Neuronal stem cell (in vitro differentiated cells): ENCODE measurements around the gene SNX7.
A peak's percentile ranks its signal among the peaks of the same experiment; 100 is the strongest.

ENCODE experiments used
- DNase-seq: peaks from one replicate; pipeline ENCODE4 v3.0.0-alpha.2; 2013; ENCODE audit warnings: low spot score
- H2AFZ ChIP-seq: one replicate; pipeline ENCODE4 v1.6.1; 2013; ENCODE audit warnings: mild to moderate bottlenecking, low read length, inconsistent platforms
- H2AK5ac ChIP-seq: 2 replicates; pipeline ENCODE4 v1.6.1; 2013; ENCODE audit warnings: low read depth, mild to moderate bottlenecking, inconsistent platforms, low read length, moderate library complexity, mixed read lengths
- H2BK120ac ChIP-seq: 2 replicates; pipeline ENCODE4 v1.6.1; 2013; ENCODE audit warnings: low read depth, mild to moderate bottlenecking, inconsistent platforms, low read length, moderate library complexity, mixed read lengths
- H2BK12ac ChIP-seq: one replicate; pipeline ENCODE4 v1.6.1; 2013; ENCODE audit warnings: low read length, inconsistent platforms
- H2BK15ac ChIP-seq: 2 replicates; pipeline ENCODE4 v1.6.1; 2013; ENCODE audit warnings: mild to moderate bottlenecking, low read length, inconsistent platforms, mixed read lengths
- H2BK5ac ChIP-seq: one replicate; pipeline ENCODE4 v1.6.1; 2013; ENCODE audit warnings: inconsistent platforms, mild to moderate bottlenecking, low read length, moderate library complexity
- H3K14ac ChIP-seq: one replicate; pipeline ENCODE4 v1.6.1; 2013; ENCODE audit warnings: low read length, inconsistent platforms
- H3K18ac ChIP-seq: 2 replicates; pipeline ENCODE4 v1.6.1; 2013; ENCODE audit warnings: low read length, inconsistent platforms
- H3K23ac ChIP-seq: 2 replicates; pipeline ENCODE4 v1.6.1; 2013; ENCODE audit warnings: low read depth, mild to moderate bottlenecking, mixed read lengths, low read length, inconsistent platforms; ENCODE audit not compliant: poor library complexity
- H3K27ac ChIP-seq: replicated peaks from 3 replicates; pipeline ENCODE4 v1.5.1; 2013; ENCODE audit warnings: low read length, inconsistent platforms
- H3K27me3 ChIP-seq, 3 experiments: 2 replicates each; pipeline ENCODE4 v1.6.1; 2013; ENCODE audit warnings: low read length in 3 of 3, mild to moderate bottlenecking in 2 of 3, inconsistent platforms in 1 of 3, low read depth in 1 of 3, mixed read lengths in 1 of 3, moderate library complexity in 1 of 3; ENCODE audit not compliant: control insufficient read depth in 3 of 3, insufficient read depth in 3 of 3
- H3K36me3 ChIP-seq, 2 donors: replicated peaks in 1 of 2; 2 replicates each; pipeline ENCODE4 v1.6.1; 2013; ENCODE audit warnings: low read length in 2 of 2; ENCODE audit not compliant: control insufficient read depth in 2 of 2, insufficient read depth in 2 of 2
- H3K4ac ChIP-seq: 2 replicates; pipeline ENCODE4 v1.6.1; 2013; ENCODE audit warnings: inconsistent platforms, mild to moderate bottlenecking, low read length, moderate library complexity
- H3K4me1 ChIP-seq, 2 donors: 1 replicate in 1 of 2; 2 replicates in 1 of 2; pipeline ENCODE4 v1.6.1; 2013; ENCODE audit warnings: low read length in 2 of 2, low read depth in 1 of 2; ENCODE audit not compliant: control insufficient read depth in 2 of 2, insufficient read depth in 1 of 2
- H3K4me2 ChIP-seq: one replicate; pipeline ENCODE4 v1.6.1; 2013; ENCODE audit warnings: mild to moderate bottlenecking, low read length, inconsistent platforms; ENCODE audit not compliant: insufficient read depth, poor library complexity, severe bottlenecking
- H3K4me3 ChIP-seq, 2 donors: 2 replicates each; pipeline ENCODE4 v1.5.1; 2013; ENCODE audit warnings: low read length in 2 of 2, mild to moderate bottlenecking in 2 of 2, inconsistent platforms in 1 of 2, moderate library complexity in 1 of 2
- H3K79me1 ChIP-seq: one replicate; pipeline ENCODE4 v1.6.1; 2013; ENCODE audit warnings: low read depth, mild to moderate bottlenecking, inconsistent platforms, low read length, moderate library complexity
- H3K9ac ChIP-seq: one replicate; pipeline ENCODE4 v1.6.1; 2013; ENCODE audit warnings: mild to moderate bottlenecking, low read depth, low read length, inconsistent platforms; ENCODE audit not compliant: poor library complexity
- H3K9me3 ChIP-seq, 2 donors: replicated peaks in 1 of 2; 2 replicates each; pipeline versions ENCODE3 to v1.6.1; 2013; ENCODE audit warnings: low read length in 2 of 2, mild to moderate bottlenecking in 2 of 2, inconsistent platforms in 1 of 2, low read depth in 1 of 2, mixed read lengths in 1 of 2, moderate library complexity in 1 of 2; ENCODE audit not compliant: control insufficient read depth in 2 of 2, insufficient read depth in 1 of 2
- H4K8ac ChIP-seq: one replicate; pipeline ENCODE4 v1.6.1; 2013; ENCODE audit warnings: low read depth, mild to moderate bottlenecking, inconsistent platforms, low read length, moderate library complexity
- H4K91ac ChIP-seq: one replicate; pipeline ENCODE4 v1.6.1; 2013; ENCODE audit warnings: low read length, low read depth, mild to moderate bottlenecking, inconsistent platforms; ENCODE audit not compliant: poor library complexity
- WGBS, 2 donors: extraction: QIAGEN DNeasy Blood & Tissue Kit; methylation state at CpG; one replicate each; pipeline ENCODE4 v1.1.7; 2013; ENCODE audit warnings: missing lambda C conversion rate in 2 of 2, mixed read lengths in 1 of 2; ENCODE audit not compliant: insufficient read length in 2 of 2, insufficient replicate concordance in 1 of 2; ENCODE audit errors: extremely low coverage in 2 of 2; 5-methylcytosine and 5-hydroxymethylcytosine counted together

SNX7 gene

DNA sequence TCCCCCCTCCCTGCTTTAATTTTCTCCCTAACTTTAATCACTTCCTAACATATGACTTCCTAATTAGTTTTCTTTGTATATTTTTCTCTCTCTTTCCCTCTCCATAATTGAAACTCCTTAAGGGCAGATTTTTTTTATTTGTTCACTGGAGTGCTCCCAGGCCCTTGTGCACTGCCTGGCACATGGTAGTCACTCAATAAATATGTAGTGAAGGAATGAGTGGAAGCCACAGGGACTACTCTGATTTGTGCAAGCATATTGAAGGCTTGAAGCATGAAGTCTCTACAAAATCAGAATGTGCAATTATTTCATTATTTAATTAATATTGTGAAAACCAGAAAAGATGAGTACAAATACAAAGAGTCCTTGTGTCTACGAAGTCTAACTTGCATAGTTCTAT lies 41.5 kb downstream of the SNX7 start:
- no peak overlapping the region for H2BK120ac ChIP-seq
- no peak overlapping the region for H3K18ac ChIP-seq
- no peak overlapping the region for H3K4me3 ChIP-seq
- H2BK5ac ChIP-seq, result no peak overlapping the region
- H3K36me3 ChIP-seq, result no peaks in the 10 kb centered on the region
- no peak overlapping the region for H3K4ac ChIP-seq
- H3K9me3 ChIP-seq, result no peaks in the 10 kb centered on the region
- no peaks in the 10 kb centered on the region for H3K79me1 ChIP-seq
- peaks cover 4 to 13% of the 10 kb centered on the region in 2 donors for H3K4me1 ChIP-seq
- no peak overlapping the region for H3K14ac ChIP-seq
- no peak overlapping the region for H4K91ac ChIP-seq
- no peak overlapping the region for H3K4me2 ChIP-seq
- no CpG with 5 or more reads among the region's 1 CpG for WGBS, 2 donors
- no peak overlapping the region for H2BK12ac ChIP-seq
- no peak overlapping the region for H3K23ac ChIP-seq
- H2BK15ac ChIP-seq, result no peak overlapping the region
- no peak overlapping the region for H2AK5ac ChIP-seq
- no peaks in the 10 kb centered on the region for H3K27me3 ChIP-seq
- no peak for DNase-seq
- H4K8ac ChIP-seq, result no peak overlapping the region
- H3K27ac ChIP-seq, result no peak overlapping the region
- H3K9ac ChIP-seq, result no peak overlapping the region
- H2AFZ ChIP-seq, result no peak overlapping the region

DNA sequence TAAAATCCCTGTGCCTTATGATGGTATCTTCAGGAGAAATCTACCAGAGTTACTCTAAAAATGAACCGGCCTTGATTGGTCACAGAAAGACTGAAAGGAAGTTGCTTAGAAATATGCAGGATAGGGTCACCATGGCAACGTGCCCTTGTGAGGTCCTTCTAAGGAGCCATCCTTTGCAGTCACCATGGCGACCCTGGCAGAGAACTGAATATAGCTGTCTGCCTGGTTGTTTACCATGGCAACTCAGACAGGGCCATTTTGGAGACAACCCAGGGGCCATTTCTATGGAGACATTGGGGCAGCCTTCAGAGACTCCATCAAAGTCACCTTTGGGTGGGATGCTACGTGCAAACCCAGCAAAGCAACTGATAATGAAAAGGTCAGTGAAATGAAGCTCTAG lies 43.0 kb downstream of the SNX7 start:
- H3K27ac ChIP-seq, result no peak overlapping the region

DNA sequence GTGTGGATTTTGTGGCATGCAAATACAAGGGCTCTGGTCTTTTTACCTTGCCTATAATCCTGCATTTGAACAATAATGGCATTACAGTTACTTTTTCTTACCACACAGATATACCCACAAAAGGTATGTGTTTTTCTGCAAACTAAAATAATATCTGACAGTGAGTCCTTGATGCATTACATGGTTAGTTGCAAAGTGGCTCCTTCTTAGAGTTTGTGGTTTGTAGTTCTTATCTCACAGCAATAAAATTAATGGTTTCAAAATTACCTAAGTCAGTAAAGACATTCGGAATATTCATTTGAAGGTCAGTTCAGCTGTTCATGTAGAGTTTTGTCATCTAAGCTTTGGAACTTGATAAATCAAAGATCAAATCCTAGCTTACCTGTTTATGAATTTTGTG lies 43.5 kb downstream of the SNX7 start:
- no peak overlapping the region for H4K91ac ChIP-seq
- H3K4me2 ChIP-seq, result no peak overlapping the region
- H3K27ac ChIP-seq, result no peak overlapping the region
- no peak overlapping the region for H3K9ac ChIP-seq
- H3K4me1 ChIP-seq, result peaks cover 4 to 13% of the 10 kb centered on the region in 2 donors
- no peak overlapping the region for H2BK120ac ChIP-seq
- H2AK5ac ChIP-seq, result no peak overlapping the region
- no peak for DNase-seq
- no peak overlapping the region for H3K18ac ChIP-seq
- H3K4ac ChIP-seq, result no peak overlapping the region
- H3K23ac ChIP-seq, result no peak overlapping the region
- no peak overlapping the region for H2BK15ac ChIP-seq
- H2AFZ ChIP-seq, result peak overlapping the region; percentile 42
- no peak overlapping the region for H2BK5ac ChIP-seq
- H3K14ac ChIP-seq, result no peak overlapping the region
- no peaks in the 10 kb centered on the region for H3K79me1 ChIP-seq
- no peak overlapping the region for H2BK12ac ChIP-seq
- H4K8ac ChIP-seq, result no peak overlapping the region
- WGBS, 2 donors, result no CpG with 5 or more reads among the region's 1 CpG
- H3K9me3 ChIP-seq, result no peaks in the 10 kb centered on the region
- H3K36me3 ChIP-seq, result no peaks in the 10 kb centered on the region
- H3K4me3 ChIP-seq, result no peak overlapping the region
- H3K27me3 ChIP-seq, result no peaks in the 10 kb centered on the region

More for the DNA sequence above, 43.0 kb downstream of the SNX7 start:
- Histone ChIP-seq H3K14ac (no peak overlapping the region), H3K9ac (no peak overlapping the region), H2BK15ac (no peak overlapping the region), H2BK12ac (no peak overlapping the region), H3K23ac (no peak overlapping the region), H3K18ac (no peak overlapping the region), H3K36me3 (no peaks in the 10 kb centered on the region), H4K91ac (no peak overlapping the region), H2AK5ac (no peak overlapping the region), H3K4me1 (peaks cover 4 to 13% of the 10 kb centered on the region in 2 donors), H3K79me1 (no peaks in the 10 kb centered on the region), H2AFZ (peak overlapping the region; percentile 42), H3K4ac (no peak overlapping the region), H2BK5ac (no peak overlapping the region), H3K9me3 (no peaks in the 10 kb centered on the region), H3K27me3 (no peaks in the 10 kb centered on the region), H2BK120ac (no peak overlapping the region), H3K4me2 (no peak overlapping the region), H4K8ac (no peak overlapping the region), H3K4me3 (no peak overlapping the region)
- no CpG with 5 or more reads among the region's 4 CpGs for WGBS, 2 donors
- DNase-seq, result peak; percentile 36

DNA sequence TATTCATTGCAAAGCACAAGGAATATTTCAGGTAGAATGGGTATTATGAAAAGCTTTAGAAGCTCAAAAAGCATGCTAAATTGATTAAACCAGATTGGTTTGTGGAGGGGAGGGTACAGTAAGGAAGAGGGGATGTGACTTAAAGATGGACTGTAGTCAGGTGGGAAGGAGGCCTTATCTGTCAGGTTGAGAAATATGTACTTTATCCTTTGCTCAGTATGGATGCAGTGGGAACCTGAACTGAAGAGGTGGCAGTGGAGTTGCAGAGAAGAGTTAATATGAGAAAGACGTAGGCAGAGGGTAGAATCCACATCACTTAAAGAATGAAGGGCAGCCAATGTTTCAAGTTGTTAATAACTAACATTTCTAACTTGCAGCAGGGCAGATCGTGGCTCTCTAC lies 44.1 kb downstream of the SNX7 start:
- Histone ChIP-seq H2BK15ac (no peak overlapping the region), H3K4me1 (peaks cover 4 to 13% of the 10 kb centered on the region in 2 donors), H3K4ac (no peak overlapping the region), H3K79me1 (no peaks in the 10 kb centered on the region), H2BK5ac (no peak overlapping the region), H3K36me3 (no peaks in the 10 kb centered on the region), H3K18ac (no peak overlapping the region), H3K14ac (no peak overlapping the region), H3K27ac (no peak overlapping the region), H3K27me3 (no peaks in the 10 kb centered on the region), H4K8ac (no peak overlapping the region), H3K23ac (no peak overlapping the region), H3K4me3 (no peak overlapping the region), H4K91ac (no peak overlapping the region), H2BK12ac (no peak overlapping the region), H2AK5ac (no peak overlapping the region), H3K9me3 (no peaks in the 10 kb centered on the region), H3K9ac (no peak overlapping the region), H2AFZ (no peak overlapping the region), H2BK120ac (no peak overlapping the region), H3K4me2 (no peak overlapping the region)
- WGBS, 2 donors, result no CpG with 5 or more reads among the region's 2 CpGs
- no peak for DNase-seq
